Ureter (tissue), 1 donor: ENCODE data around the gene STK32C. TPM values are rescaled to one million over a fixed set of nuclear protein-coding genes. Genes with fewer than 3 reads are reported as not detected.
A peak's percentile ranks its signal among the peaks of the same experiment; 100 is the strongest.

Source experiments
- DNase-seq: peaks from one replicate; pipeline ENCODE4 v3.0.0-alpha.2; 2020; ENCODE audit warnings: low spot score
- total RNA-seq: library from RNA; stranded (reverse); gene quantifications from one replicate; pipeline ENCODE4 v1.2.4, GENCODE V29; 2023
- donor health status: DM: yes; HTN: yes; CAD: no.

Gene STK32C
- total RNA-seq, 1 donor from 2014 or later = 10.8 TPM

DNA sequence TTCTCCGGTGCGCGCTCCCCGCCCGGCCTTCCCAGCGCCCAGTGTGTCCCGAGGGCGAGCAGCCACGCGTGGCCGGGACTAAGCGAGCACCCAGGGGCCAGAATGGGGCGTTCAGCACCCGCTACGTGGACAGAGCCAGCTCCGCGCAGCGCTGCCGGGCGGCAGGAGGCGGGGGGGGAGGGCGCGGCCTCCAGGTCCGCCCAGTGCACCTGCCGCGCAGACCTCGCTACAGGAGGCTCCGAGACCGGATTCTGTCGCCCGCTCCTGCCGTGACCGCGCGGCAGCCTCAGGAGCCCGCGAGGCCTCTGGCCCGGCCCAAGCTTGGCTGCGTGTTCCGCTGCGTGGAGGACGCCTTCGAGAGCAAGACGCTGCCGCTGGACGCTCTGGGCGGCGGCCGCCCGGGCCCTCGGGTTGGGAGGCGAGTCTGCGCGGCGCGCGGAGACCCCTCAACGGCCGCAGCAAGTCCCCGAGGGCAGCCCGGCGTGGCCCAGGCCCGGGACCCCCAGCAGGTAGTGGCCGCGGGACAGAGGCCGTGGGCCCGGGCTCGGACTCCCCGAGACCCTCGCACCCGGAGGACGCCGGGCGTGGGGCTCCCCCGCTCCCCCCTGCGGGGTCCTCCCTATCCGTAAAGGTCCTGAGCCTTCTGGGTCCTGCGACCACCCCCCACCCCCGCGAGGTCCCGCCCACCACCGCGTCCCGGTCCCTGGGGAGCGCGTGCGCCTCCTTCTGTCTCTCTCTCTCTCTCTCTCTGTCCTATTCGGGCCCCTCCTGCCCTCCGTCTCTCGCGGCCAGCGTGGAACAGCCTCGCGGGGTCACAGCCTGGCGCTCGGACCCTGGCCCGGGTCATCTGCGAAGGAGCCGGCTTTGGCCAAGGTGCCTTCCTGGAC lies 121.9 kb downstream of the STK32C start:
- peak; percentile 63 for DNase-seq

DNA sequence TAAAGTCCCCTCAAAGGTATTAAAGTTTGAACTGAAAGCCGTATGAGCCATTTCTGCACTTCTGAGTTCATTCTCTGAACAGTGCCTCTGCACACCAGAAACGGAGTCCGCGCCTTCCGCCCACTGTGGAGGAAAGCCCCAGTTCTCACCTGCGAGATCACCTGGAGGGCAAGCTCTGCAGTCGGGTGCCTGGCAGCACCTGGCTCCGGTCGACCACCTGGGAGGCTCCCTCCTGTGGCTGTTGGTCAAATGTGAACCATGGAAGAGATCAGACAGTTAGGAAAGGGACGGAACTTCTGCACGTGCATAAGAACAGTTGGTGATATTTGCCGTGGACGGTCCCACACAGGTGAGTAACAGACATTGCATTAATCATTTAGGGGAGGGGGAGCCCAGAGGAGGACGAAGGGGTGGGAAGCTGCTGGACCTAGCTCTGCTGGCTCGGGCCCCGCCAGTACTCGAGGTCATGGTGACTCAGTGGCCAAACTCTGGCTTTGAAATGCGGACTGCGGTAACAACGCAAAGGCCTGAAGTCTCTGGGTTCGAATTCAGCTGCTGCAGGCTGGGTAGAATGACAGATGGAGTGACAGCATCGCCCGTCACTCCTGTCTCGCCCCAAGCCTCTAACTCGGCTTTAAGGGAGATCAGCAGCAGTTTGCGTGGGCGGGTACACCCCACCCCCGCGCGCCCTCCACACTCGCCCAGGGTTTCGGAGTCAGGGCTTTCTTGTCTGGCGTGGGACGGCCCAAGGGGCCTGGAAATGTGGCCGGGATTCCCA lies 122.7 kb downstream of the STK32C start:
- no peak for DNase-seq

DNA sequence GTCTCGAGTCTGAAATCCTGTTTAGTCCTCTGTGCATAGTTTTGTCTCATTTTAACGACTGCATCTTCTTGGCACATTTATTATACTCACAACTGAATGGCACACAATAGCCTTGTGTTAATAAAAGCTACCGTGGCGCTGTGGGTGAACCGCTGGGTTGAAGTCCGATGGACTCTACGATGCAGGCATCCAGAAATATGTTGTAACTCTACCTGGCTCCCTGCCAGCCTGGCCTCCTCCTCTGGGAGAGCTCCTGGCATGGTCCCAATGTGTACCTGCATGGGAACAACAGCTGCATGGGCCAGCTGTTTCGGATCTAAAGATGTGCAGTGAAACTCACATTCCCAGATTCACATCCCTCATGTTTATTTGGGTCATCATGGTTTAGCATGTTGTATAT lies 124.7 kb downstream of the STK32C start:
- DNase-seq = no peak

DNA sequence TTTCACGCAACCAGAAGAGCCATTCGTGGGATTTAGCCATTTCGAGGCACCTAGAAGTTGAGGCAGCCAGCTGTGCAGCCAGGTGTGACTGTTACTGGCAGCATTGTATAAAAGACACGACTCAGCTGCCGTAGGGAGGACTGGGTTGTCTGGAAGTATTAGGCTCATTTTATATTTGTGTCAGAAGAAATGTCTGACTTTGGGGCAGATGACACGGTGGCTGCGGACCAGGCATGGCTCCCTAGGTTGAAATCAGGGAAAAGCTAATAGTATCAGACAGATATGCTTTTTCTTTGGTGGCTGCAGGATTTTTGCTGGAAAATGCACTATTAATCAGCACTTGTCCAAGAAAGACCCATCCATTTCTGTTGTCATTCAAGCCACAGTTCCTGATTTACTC lies 125.2 kb downstream of the STK32C start:
- no peak for DNase-seq

DNA sequence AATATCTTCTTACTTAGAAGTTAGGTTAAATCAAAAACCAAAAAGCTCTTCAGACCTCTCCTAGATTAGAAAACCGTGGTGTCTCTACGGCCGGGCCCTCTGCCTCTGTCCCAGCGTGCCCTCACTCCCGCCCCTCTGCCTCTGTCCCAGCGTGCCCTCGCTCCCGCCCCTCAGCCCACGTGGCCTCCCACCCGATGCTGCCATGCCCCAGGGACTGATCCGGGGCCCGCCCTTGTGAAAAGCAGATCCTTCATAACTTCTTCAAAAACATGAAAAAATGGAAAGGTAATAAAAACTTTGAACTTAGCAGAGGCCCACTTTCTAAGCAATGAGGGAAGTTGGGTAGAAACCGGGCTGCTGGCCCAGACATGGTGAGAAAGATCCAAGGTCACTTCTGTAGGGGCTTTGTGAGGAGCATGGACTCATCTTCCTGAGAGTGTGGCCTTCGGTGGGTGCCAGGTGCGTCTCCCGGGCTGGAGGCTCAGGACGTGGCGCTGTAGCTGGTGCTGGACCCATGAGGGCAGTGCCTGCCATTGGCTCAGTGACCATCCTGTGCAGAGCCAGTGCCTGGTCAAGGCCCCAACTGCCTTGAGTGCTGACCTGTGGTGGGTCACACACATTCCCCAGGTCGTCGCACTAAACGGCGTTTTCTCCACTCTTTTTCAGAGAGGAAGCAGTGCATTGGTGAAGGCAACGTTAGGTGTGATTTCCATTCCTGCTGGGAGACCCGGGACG lies 125.9 kb downstream of the STK32C start:
- DNase-seq = no peak

DNA sequence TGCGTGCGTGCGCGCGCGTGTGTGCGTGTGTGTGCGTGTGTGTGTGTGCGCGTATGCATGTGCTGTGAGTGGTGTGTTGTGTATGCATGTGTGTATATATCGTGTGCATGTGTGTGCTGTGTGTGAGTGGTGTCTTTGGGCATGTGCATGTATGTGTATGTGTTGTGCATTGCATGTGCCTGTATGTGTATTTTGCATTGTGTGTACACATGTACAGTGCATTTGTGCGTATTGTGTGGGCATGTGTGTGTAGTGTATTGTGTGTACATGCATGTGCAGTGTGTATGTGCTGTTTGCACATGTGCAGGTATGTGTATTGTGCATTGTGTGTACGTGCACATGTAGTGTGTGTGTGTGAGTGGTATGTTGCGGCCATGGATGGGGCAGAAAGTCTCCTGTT lies 127.0 kb downstream of the STK32C start:
- DNase-seq = no peak

DNA sequence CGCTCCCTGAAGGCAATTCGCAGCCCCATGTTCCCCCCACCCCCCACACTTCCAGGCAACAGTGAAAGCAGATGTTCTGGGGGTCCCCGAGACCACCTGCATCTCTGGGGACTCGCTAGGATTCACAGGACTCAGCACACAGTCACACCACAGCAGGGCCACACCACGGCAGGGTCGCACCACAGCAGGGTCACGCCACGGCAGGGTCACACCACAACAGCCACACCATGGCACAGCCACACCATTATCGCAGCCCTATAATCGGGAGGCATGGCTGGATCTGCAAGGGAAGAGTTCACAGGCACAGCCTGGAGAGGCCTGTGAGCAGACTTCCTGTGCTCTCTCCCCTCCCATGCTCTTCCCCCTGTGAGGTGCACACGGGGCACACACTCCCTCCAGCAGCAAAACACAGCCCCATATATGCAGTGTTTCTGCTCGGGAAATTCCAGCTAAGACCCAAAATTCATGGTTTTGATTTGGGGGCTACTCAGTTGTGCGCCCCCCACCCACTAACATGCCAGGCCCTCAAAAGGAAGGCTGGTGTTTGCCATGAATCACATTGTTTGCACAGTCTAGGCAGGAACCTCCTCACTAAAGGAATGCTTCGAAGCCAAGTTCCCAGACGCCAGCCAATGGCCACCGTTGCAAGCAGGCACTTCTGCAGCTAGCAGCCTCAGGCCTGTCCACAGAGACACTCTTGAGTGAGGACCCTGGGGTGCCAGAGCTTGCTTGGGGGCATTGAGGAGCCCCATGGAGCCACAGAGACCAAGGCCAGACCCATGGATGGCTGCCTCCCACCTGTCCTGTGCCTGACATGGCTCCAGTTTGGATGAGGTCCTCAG lies 128.0 kb downstream of the STK32C start:
- no peak for DNase-seq

DNA sequence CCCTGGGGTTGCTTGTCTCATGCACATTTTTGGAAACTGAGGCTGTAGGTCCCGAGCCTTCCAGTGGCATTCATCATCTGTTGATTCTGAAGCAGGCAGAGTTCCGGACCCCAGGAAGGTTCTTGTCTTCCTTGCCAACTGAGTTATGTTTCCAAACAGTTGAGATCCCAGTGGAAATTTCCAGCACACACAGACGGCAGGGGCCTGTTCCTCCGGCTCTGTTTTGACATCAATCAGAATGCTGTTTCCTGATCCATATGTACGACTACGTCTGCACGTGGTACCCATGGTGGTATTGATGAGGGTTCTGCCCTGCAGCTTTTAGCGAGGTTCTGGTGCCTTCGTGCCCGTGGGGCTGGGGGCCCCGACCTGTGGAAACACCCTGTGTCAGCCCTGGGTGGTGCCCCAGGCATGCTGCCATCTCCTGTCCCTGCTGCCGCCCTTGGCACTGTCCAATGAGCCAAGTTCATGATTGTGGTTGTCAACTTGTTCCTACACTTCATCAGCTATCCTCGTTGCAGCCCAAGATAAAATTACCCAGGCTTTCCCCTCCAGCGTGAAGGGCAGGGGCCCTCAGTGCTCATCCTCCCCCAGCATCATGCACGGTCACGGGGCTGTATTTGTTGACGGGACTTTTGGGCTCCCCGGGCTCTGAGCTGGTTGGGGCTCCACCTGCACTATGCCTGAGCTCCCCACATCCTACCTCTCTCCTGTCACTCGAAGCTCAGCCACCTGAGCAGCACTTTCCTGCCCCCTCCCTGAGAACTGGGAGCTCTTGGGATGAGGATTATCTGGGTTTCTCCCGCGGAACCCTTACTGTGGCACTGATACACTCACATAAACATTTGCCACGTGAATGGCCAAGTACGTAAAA lies 128.8 kb downstream of the STK32C start:
- DNase-seq = no peak

DNA sequence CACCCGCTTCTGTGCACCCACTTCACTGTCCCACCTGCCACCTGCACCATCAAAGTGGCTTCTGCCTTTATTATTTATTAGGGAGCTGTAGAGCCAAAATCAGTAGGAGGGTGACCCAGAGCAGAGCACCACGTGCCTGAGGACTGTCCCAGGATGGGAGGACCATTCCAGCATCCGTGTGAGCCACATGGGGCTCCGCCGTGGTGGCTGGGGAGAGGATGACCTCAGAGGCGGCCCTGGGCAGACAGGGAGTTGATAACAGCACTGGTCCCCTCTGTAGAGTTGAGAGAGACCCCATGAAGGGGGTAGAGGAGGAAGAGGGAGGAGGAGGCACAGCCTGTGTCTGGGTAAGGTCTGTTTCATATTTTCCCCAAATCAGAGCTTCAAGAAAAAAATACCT lies 129.7 kb downstream of the STK32C start:
- no peak for DNase-seq

DNA sequence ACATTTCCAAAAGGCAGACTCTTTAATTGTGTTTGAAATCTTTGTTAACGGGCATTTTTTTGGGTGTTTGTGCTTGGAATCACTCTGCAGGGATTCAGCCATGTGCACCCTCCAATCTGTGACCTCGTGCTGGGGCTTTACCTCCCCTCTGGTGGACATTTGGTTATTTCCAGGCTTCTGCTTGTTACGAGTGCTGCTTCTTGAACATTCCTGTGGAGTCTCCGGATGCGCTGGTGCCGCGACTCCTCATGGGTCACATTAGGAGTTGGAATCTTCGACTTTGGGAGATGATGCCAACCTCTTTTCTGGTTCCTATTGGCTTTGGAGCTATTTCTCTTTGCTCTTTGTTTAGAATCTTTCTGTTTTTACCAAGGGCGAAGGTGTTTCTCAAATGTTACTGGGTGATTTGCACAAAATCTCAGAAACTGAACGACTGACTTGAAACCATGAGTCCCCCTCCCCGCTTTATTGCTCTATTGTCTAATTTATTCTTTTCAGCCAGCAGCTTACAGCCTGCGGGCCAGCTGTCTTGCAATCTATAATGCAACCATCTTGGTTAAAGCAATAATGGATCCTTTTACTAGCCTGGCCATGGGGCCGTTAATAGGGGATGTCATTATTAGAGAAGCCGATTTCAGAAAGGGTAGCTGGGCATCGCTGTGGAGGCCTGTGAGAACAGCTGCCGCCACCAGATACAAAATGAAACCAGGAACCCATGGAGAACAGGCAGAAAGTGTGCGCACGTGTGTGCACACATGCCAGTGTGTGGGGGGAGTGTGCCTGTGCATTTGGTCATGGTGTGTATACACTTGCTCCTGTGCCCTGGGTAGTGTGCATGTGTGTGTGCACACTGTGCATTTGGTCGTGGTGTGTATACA lies 130.9 kb downstream of the STK32C start:
- no peak for DNase-seq

DNA sequence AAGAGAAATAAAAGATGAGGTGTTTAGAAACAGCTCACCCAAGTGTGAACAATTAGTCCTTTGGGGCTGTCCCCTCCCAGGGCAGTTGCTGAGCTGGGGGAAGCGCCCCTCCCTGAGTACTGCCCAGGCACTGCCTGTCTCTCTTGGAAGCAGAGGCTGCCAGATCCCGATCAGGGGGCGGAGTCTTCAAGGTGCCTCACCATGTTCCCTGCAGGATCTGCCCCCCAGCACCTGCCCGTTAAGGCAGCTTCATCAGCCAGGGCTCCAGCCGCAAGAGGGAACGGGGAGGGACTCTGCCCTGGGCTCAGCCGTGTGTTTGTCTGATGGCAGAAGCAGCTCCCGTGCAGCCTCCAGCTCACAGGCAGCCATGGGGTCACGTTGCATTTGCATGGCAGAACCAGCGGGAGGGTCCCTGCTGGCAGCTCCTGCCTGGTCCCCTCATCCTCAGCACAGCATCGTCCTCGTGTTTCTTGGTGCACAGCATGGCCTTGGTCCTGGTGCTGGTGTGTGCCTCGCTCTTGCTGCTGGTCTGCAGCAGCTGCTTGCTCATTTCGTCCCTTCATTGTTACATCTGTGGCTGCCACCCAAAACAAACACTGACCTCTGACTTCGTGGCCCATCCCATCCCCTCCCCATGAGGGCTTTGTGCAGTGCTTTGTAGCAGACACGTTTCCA lies 131.7 kb downstream of the STK32C start:
- DNase-seq = no peak

DNA sequence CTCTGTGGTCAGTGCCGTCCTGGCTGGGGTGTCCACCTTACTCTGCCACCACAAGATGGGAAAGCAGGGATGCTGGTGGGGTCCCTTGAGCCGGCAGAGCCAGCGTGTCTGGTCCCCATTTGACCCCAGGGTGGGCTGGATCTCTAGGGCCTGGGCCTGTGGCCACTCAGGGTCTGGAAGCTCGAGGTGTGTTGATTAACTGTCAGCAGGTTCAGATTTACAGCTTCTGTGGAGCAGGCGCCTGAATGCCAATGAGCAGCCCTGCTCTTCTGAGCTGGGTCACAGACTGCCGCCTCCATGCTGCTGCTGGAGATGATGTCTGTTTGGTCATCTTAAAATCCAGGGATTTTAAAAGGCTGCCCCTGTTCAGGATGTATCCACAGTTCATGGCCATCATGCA lies 132.3 kb downstream of the STK32C start:
- no peak for DNase-seq

DNA sequence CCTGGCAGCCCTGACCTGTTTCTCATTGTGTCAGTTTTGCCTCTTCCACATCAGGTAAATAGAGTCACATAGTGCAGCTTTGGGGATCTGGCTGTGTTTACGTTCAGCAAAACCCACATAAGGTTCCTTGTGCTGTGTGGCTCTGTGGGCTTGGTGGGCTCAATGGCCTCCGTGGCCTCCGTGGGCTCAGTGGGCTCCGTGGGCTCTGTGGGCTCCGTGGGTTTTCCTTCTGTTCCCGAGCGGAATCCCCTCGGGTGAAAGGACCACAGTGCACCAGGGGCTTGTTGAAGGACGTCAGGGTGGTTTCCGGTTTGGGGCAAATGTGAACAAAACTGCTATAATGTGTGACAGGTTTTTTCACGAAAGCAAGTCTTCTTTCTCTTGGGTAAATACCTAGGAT lies 133.5 kb downstream of the STK32C start:
- DNase-seq = no peak

DNA sequence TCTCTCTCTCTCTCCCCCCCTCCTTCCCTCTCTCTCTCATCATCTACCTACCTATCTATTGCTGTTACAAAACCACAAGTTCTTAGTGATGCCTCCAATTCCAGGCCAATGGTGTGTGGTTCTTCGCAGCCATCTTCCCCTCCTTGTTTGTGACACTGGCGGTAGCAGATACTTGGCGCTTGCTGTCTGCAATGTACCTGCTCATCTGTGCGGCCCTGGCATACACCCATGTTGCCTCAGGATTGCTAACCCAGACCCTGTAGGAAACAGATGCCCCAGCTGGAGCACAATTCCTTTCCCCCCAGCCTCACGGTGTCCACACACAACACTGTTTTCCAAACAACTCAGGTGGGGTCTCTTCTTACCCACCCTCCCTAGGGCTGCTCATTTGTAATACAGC lies 134.6 kb downstream of the STK32C start:
- no peak for DNase-seq

DNA sequence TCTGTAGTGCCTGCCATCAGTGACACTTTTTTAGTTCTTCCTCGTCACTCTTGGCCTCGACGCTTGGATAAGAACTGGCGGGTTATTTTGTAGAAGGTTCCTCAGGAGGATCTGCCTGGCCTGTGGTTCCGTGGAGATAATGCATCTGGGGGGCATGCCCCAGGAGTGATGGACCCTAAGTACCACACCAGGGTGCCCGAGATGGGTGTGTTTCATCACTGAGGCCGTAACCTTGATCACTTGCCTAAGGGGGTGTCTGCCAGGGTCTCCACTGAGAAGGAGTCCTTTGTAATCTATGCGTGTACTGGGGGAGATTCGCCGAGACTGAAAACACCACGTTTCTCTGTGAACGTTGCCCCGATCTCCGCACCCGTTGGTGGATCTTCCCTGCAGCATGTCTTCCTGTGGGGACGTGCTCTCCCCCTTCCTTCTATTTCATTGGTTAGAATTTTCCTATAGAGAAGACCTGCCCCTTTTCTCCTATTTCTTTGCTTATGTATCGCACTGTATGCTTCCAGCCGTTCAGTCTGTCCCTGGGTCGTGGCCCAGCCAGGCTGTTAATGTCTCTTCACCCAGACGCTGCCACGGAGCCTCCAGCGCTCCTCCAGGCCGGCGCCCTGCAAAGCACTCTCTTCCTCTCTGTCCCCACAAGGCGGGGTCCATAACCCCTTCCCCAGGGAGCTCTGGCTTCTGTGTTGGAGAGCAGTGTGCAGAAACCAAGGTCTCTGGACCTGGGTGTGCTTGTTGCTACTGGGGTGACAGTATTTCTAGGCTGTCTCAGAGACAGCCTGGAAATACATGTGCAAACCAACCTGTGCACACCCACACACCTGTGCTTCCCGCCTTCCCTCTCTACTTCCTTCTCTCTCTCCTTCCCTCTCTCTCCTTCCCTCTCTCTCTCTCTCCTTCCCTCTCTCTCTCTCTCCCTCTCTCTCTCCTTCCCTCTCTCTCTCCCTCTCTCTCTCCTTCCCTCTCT lies 135.4 kb downstream of the STK32C start:
- DNase-seq = no peak

DNA sequence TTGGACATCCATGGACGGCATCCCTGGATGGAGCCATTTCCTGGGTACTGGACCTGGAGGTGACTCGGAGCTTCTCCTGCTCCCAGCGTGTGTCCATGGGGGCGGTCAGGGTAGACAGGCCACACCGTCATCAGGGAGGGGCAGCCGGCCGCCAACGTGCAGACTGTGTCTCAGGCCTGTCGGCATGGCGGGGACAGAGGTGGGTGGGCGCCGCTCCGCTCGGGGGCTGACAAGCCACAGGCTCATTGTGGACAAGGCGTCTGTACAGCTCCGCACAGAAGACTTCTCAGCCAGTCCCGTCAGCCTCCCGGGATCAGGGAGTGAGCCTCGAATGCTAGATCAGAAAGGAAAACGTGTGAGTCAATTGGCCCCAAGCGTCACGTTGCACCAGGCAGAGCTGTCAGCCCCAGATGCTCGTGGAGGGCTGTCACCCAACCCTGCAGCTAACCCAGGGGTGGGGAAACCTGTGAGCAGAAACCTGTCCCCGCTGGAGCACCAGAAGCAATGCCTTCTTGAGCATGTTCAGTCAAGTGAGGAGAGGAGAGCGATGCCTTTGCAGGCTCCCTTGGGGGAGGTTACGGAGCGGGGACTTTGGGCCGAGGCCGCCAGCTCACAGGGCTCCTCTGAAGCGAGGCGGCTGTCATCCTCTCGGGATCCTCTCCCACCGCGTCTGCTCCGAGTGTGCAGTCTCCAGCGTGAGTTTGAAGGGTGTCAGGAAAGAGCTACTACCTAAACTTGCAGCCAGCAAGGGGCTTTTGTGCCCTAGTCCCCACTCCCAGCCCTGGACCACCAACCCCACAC lies 137.0 kb downstream of the STK32C start:
- DNase-seq = no peak
